Spinal cord (tissue), 10 donors: ENCODE measurements around the gene UBE2E1. TPM values are rescaled to one million over a fixed set of nuclear protein-coding genes. Genes with fewer than 3 reads are reported as not detected.

ENCODE experiments used
- DNase-seq, 6 donors: peaks; one replicate each; pipeline versions ENCODE4 v3.0.0 to v3.0.0-alpha.2; 2013 to 2015; ENCODE audit warnings: low spot score in 6 of 6, low read depth in 4 of 6
- H3K27ac ChIP-seq: one replicate; pipeline ENCODE4 v1.5.1; 2013; ENCODE audit warnings: low read depth, low read length, control low read depth
- H3K27me3 ChIP-seq: one replicate; pipeline ENCODE4 v1.6.1; 2013; ENCODE audit warnings: low read length; ENCODE audit not compliant: control insufficient read depth, insufficient read depth
- H3K36me3 ChIP-seq: one replicate; pipeline ENCODE4 v1.6.1; 2013; ENCODE audit warnings: low read length; ENCODE audit not compliant: control insufficient read depth, insufficient read depth
- H3K4me1 ChIP-seq: one replicate; pipeline ENCODE4 v1.6.1; 2013; ENCODE audit warnings: low read length; ENCODE audit not compliant: control insufficient read depth, insufficient read depth
- H3K4me3 ChIP-seq: one replicate; pipeline ENCODE4 v1.5.1; 2013; ENCODE audit warnings: low read depth, low read length, control low read depth
- H3K9me3 ChIP-seq: one replicate; pipeline ENCODE4 v1.6.1; 2013; ENCODE audit warnings: low read length; ENCODE audit not compliant: control insufficient read depth, insufficient read depth
- WGBS: methylation state at CpG from one replicate; pipeline ENCODE4 v1.1.5; 2013; ENCODE audit warnings: missing lambda C conversion rate; ENCODE audit not compliant: insufficient coverage; 5-methylcytosine and 5-hydroxymethylcytosine counted together
- polyA plus RNA-seq, 2 donors: library from polyadenylated mRNA; unstranded; fragments of 120-200 nt; gene quantifications; one replicate each; pipeline ENCODE4 v1.2.1, GENCODE V29; 2013; ENCODE audit not compliant: insufficient read length in 2 of 2
- total RNA-seq, 2 donors: library from RNA; depleted of rRNA in 1 of 2; stranded (reverse); fragments of 120-200 nt in 1 of 2; fragments of >200 nt in 1 of 2; gene quantifications; one replicate each; pipeline versions ENCODE4 v1.2.3 to v1.2.4, GENCODE V29; 2013 to 2014
- donor health status: healthy.

The UBE2E1 gene
- total and polyA plus RNA-seq, 4 donors, result 91.4 to 182 (median 137) TPM

DNA sequence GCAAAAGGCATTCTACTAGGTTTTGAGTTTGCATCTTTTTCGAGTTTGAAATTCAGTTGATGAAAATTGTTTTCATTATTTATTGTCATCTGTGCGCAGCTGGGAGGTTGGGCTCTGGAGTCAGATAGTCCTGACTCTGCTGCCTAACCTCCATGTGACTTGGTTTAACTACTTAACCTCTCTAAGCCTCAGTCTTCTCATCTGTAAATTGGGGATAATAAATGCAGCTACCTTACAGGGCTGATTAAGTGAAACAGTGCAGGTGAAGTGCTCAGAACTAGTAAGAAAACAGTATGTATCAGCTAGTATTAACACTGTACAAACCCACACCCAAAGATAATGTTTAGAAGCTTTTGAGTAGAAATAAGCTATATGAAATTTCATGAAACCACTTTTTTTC is 14.1 kb upstream of the UBE2E1 start:
- no peak for DNase-seq
- no peak overlapping the region for H3K27ac ChIP-seq
- H3K36me3 ChIP-seq, result no peaks in the 10 kb centered on the region
- 100% methylated on average over 1 of the region's 2 CpGs for WGBS
- H3K27me3 ChIP-seq, result no peaks in the 10 kb centered on the region
- no peaks in the 10 kb centered on the region for H3K9me3 ChIP-seq
- H3K4me1 ChIP-seq, result no peaks in the 10 kb centered on the region
- no peak overlapping the region for H3K4me3 ChIP-seq

DNA sequence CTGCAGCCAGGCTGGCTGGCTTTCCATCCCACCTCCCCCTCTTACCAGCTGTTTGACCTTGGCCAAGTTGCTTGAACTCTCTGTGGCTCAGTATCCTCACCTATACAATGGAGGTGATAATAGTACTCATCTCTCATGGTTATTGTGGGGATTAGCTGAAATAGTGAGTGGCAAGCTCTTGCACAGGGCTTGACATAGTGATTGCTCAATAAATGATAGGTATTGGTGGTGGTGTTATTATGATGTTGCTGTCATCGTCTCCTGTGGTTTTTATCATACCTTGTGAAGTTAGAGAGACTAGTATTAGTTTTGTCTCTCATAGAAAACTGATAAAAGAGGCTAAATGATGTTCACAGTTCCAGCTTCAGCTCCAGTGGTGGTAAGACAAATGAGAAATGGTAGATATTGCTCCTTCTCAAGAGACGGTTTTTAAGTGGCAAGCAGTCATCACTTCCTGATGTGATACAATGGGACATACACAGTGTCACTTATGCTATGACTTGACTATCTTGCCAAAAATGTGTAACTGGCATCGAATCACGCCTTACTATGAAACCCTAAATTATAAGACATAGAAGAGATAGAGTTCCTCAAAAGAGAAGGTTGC is 12.1 kb upstream of the UBE2E1 start:
- no peak for DNase-seq
- Histone ChIP-seq H3K27me3 (no peaks in the 10 kb centered on the region), H3K27ac (no peak overlapping the region), H3K4me3 (no peak overlapping the region), H3K9me3 (no peaks in the 10 kb centered on the region), H3K36me3 (no peaks in the 10 kb centered on the region), H3K4me1 (no peaks in the 10 kb centered on the region)
- 100% methylated on average over 2 of the region's 4 CpGs for WGBS

- no peak for DNase-seq
- no peaks in the 10 kb centered on the region for H3K4me1 ChIP-seq
Measured at GRCh38 chr3:23795096-23795495, 10.7 kb upstream of the UBE2E1 start.

GRCh38 chr3:23796518-23796917 is 9.2 kb upstream of the UBE2E1 start:
- no peak for DNase-seq
- 100% methylated on average over 1 of the region's 2 CpGs for WGBS
- no peaks in the 10 kb centered on the region for H3K4me1 ChIP-seq
- H3K27ac ChIP-seq, result no peak overlapping the region
- no peaks in the 10 kb centered on the region for H3K36me3 ChIP-seq
- H3K9me3 ChIP-seq, result no peaks in the 10 kb centered on the region
- no peak overlapping the region for H3K4me3 ChIP-seq
- no peaks in the 10 kb centered on the region for H3K27me3 ChIP-seq

More at GRCh38 chr3:23795096-23795495, 10.7 kb upstream of the UBE2E1 start:
- no peaks in the 10 kb centered on the region for H3K36me3 ChIP-seq
- no peaks in the 10 kb centered on the region for H3K9me3 ChIP-seq
- H3K27ac ChIP-seq, result no peak overlapping the region
- no peaks in the 10 kb centered on the region for H3K27me3 ChIP-seq
- H3K4me3 ChIP-seq, result no peak overlapping the region

GRCh38 chr3:23797491-23797890 is 8.3 kb upstream of the UBE2E1 start:
- no CpG with 5 or more reads among the region's 4 CpGs for whole genome bisulfite sequencing
- Histone ChIP-seq H3K36me3 (no peaks in the 10 kb centered on the region), H3K9me3 (no peaks in the 10 kb centered on the region), H3K4me3 (no peak overlapping the region), H3K27ac (no peak overlapping the region), H3K27me3 (no peaks in the 10 kb centered on the region), H3K4me1 (no peaks in the 10 kb centered on the region)
- no peak for DNase-seq

DNA sequence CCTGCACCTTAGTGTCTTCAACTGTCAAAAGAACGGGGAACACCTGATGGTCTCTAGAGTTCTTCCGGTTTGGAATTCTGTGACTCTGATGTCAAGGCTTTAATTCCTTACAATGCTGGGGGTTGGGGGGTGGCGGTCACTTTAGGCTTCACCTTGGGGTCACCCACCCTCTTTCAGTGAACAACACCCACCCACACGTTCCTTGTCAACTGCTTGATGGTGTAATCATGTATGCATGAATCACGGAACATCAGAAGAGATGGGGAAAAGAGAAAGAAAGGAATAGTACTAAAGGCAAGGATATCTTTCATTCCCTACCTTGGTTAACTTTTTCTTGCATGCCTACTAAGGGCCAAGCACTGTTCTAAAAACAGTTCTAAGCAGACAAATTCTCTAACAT is 7.3 kb upstream of the UBE2E1 start:
- H3K4me3 ChIP-seq, result no peak overlapping the region
- H3K27me3 ChIP-seq, result no peaks in the 10 kb centered on the region
- no peaks in the 10 kb centered on the region for H3K36me3 ChIP-seq
- no CpG with 5 or more reads among the region's 5 CpGs for WGBS
- DNase-seq, result no peak
- no peaks in the 10 kb centered on the region for H3K9me3 ChIP-seq
- no peak overlapping the region for H3K27ac ChIP-seq
- no peaks in the 10 kb centered on the region for H3K4me1 ChIP-seq

DNA sequence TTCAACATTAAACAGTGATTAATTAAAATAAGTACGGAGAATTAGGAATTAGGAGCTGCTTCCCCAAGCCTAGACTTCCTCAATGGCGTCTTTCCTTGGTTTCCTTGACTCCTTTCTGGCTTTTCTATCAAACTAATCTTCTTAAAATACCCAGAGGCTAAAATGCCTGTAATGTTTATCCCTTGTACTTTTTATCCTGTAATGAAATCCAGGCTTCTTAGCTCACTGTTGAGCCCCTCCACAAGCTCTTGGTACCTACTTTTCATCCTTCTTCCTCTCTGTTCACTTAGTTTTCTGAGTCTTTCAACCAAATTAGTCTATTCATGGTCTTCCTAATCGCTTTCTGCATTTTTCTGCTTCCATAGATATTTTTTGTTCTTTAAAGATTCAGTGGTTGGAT is 6.9 kb upstream of the UBE2E1 start:
- 50% methylated on average over 1 of the region's 3 CpGs for WGBS
- Histone ChIP-seq H3K4me3 (no peak overlapping the region), H3K4me1 (no peaks in the 10 kb centered on the region), H3K27ac (no peak overlapping the region), H3K36me3 (no peaks in the 10 kb centered on the region), H3K27me3 (no peaks in the 10 kb centered on the region), H3K9me3 (no peaks in the 10 kb centered on the region)
- no peak for DNase-seq

GRCh38 chr3:23800731-23801130 is 5.0 kb upstream of the UBE2E1 start:
- H3K9me3 ChIP-seq, result no peaks in the 10 kb centered on the region
- peak in 2 of 6 donors; percentile 40 to 71 for DNase-seq
- 100% methylated on average over 1 of the region's 3 CpGs for WGBS
- no peaks in the 10 kb centered on the region for H3K27me3 ChIP-seq
- no peak overlapping the region for H3K27ac ChIP-seq
- no peak overlapping the region for H3K4me3 ChIP-seq
- no peaks in the 10 kb centered on the region for H3K4me1 ChIP-seq
- H3K36me3 ChIP-seq, result no peaks in the 10 kb centered on the region

GRCh38 chr3:23804441-23805209 is 1.1 kb upstream of the UBE2E1 start:
- Histone ChIP-seq H3K4me3 (peak overlapping the region; percentile 74), H3K27me3 (no peaks in the 10 kb centered on the region), H3K36me3 (no peaks in the 10 kb centered on the region), H3K27ac (no peak overlapping the region), H3K9me3 (no peaks in the 10 kb centered on the region), H3K4me1 (no peaks in the 10 kb centered on the region)
- no peak for DNase-seq
- WGBS, result 75% methylated on average over 2 of the region's 8 CpGs

GRCh38 chr3:23805210-23805632 is 534 bp upstream of the UBE2E1 start:
- H3K27ac ChIP-seq, result no peak overlapping the region
- H3K36me3 ChIP-seq, result no peaks in the 10 kb centered on the region
- H3K9me3 ChIP-seq, result no peaks in the 10 kb centered on the region
- H3K4me1 ChIP-seq, result no peaks in the 10 kb centered on the region
- 0% methylated on average over 3 of the region's 7 CpGs for WGBS
- peak overlapping the region; percentile 74 for H3K4me3 ChIP-seq
- DNase-seq, result no peak
- no peaks in the 10 kb centered on the region for H3K27me3 ChIP-seq
